ENCODE results near the gene ZNF530.
A peak's percentile ranks its signal among the peaks of the same experiment; 100 is the strongest.

ZNF530 gene

DNA sequence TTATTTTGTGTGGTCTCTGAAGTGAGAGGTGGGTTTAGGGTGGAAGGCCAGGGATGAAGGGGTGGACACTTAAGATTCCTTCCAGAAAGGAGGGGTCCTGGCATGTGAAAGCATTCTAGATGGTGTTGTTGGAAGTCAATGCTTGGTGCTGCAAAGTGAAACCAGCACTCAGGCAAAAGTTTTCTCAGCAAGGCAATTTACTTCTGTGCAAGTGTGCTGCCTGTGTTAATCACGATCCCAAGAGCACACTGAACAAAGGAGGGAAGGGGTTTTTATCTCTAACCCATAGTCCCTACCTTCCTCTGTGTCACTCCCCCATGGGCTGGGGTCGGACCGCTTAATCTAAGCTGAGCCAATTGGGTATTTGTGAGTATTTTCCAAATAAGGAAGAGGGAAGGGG, 15.7 kb downstream of the ZNF530 start:
- DNase-seq (ENCODE audit: low read depth): no peak

DNA sequence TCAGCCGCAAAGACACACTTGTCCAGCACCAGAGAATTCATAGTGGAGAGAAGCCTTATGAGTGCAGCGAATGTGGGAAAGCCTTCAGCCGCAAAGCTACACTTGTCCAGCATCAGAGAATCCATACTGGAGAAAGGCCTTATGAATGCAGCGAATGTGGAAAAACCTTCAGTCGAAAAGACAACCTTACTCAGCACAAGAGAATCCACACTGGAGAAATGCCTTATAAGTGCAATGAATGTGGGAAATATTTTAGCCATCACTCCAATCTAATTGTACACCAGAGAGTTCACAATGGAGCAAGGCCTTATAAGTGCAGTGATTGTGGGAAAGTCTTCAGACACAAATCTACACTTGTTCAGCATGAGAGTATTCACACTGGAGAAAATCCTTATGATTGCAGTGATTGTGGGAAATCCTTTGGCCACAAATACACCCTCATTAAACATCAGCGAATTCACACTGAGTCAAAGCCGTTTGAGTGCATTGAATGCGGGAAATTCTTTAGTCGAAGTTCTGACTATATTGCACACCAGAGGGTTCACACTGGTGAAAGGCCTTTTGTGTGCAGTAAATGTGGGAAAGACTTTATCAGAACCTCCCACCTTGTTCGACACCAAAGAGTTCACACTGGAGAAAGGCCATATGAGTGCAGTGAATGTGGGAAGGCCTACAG, 21.1 kb downstream of the ZNF530 start:
- DNase-seq (ENCODE audit: low read depth): no peak

DNA sequence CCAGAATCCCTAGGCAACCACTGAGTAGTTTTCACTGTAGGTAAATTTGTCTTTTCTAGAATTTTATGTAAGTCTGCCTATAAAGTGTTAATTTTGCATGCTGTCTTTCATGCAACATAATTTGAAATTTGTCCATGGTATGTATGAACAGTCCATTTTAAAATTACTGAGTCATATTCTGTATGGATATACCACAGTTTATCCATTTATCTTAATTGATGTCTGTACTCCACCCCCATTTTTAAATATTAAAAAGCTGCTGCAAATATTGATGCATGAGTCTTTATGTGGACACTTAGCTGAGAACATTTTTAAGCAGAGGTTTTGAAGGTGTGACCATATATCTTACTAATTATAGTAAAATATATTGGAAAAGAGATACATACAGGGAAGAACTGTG, 23.4 kb downstream of the ZNF530 start:
- DNase-seq (ENCODE audit: low read depth): no peak

DNA sequence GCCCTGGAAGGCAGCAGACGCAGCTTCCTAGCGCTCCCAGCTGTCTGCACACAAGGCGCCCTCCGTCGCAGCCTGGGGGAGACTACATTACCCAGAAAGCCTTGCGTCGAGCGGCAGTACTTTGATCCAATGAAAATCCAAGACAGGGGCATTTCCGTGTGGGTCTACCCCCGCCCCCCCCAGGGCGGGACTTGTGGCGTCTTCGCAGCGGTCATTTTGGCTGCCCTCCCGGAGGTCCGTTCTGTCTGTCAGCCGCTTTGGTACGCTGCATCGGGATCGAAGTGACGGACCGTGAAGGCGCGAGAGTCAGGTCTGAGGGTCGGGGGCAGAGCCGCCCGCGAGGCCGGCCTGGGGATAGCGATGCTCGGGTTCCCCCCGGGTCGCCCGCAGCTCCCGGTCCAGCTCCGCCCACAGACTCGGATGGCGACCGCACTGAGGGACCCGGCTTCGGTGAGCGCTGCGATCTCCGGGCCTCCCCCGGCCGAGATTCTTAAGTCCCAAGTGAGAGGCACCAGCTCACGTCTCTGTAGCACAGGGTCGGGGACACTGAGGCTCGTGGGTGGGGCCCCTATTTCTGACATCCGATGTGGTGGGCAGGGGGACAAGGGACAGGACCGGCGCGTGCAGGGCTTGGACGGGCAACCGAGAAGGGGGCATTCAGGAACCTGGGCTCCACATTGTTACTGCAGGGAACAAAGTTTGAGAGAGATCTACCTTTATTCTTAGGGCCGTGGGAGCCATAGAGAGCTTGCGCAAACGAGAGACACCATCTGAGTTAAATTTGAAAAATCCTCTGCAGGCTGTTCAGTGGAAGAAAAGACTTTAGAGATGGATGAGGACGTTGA, 33.5 kb downstream of the ZNF530 start, which contains the start of gene ZNF211:
TSS of gene ZNF211 (plus strand) at position 182 of the 845 bp plus-strand sequence. CDS start at position 361, 179 bp downstream.
- DNase-seq (ENCODE audit: low read depth): peak; percentile 80

DNA sequence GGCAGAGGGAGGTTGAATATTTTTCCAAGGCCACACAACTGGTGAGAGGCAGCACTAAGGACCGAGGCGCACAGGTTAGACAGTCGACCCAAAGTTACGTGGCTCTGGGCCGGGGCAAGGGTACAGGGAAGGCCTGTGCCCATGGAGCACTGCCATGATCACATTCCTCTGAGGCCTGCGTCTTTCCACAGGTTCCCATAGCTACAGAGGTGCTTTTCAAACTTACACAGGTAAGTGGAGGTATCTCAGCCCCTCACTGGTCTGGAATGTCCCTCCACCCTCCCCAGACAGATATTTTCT, 34.1 kb downstream of the ZNF530 start:
- no peak for DNase-seq (ENCODE audit: low read depth)

DNA sequence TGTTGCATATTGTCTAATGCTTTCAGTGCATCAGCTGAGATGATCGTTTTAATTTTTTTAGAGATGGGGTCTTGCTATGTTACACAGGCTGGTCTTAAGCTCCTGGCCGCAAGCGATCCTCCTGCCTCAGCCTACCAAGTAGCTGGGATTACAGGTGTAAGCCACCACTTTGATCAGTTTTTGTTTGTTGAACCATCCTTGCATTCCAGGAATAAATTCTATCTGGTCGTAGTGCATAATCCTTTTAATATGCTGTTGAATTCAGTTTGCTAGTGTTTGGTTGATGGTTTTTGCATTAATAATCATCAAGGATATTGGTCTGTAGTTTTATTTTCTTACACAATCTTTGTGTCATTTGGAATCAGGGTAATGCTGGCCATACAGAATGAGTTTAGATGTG, 37.7 kb downstream of the ZNF530 start:
- DNase-seq (ENCODE audit: low read depth): no peak

- no peak for DNase-seq (ENCODE audit: low read depth)
These were observed 42.1 kb downstream of the ZNF530 start for GRCh38 chr19:57641715-57642234.

DNA sequence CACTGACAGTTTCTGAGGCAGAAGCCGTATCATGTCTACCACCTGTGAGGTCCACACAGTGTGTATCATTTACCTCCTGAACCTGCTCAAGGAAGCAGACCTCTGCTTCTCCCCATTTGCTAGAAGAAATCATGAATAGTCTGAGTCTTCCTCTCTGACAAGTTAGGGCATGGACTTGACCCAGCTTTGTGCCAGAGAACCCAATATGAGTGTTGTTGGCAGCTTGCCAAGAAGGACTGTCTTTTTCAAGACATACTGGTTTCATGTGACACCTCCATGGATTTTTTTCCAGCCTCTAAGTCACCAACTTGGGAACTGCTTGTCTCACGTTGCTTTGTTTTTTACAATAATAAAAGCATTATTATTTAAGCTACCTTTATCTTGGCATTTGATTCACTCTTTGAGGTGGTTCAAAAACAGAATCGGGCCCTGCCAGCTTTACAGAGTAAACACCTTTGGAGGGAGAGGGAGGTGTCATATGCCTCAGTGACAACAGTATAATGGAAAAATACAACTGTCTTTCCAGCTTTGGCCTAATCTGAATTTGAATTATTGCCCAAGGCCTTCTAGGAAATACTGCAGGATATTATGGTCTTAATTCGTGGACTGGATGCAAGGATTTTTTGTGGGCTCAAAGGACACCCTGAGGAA, 42.8 kb downstream of the ZNF530 start:
- no peak for DNase-seq (ENCODE audit: low read depth)

- no peak for DNase-seq (ENCODE audit: low read depth)
These were observed 44.0 kb downstream of the ZNF530 start for GRCh38 chr19:57643734-57644133.

DNA sequence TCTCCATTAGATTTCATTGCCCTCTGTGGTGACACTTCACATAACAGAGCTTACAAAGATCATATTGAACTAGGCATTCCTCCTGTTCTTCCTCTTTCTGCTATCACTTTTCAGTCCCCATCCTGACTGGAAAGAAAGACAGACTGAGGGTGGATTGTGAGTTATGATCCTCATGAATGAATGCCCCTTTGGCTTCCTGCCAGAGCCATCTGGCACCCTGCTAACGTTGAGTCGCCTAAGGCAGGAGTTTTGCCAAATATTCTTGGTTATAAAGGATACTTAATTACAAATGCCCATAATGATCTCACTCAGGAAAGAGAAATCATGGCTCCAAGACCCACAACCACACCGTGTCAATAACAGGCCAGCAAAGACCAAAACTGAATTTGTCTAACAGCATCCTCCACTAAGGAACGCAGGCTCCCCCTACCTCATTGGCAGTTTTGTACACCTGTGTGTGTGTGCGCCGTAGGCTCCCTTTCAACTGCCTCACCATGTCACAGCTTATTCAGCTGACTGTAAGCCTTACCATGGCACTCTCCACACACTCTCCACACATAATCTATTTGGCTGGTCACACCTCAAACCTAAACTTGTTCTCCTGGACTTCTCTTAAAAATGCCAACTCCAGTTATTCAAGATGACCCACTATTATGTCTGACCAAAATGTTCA, 48.8 kb downstream of the ZNF530 start:
- no peak for DNase-seq (ENCODE audit: low read depth)

GRCh38 chr19:57651654-57651996, 51.9 kb downstream of the ZNF530 start:
- no peak for DNase-seq (ENCODE audit: low read depth)

- no peak for DNase-seq (ENCODE audit: low read depth)
These were observed 54.0 kb downstream of the ZNF530 start for GRCh38 chr19:57653689-57654088.

- DNase-seq (ENCODE audit: low read depth): no peak
These were observed 55.8 kb downstream of the ZNF530 start for GRCh38 chr19:57655443-57655842.

DNA sequence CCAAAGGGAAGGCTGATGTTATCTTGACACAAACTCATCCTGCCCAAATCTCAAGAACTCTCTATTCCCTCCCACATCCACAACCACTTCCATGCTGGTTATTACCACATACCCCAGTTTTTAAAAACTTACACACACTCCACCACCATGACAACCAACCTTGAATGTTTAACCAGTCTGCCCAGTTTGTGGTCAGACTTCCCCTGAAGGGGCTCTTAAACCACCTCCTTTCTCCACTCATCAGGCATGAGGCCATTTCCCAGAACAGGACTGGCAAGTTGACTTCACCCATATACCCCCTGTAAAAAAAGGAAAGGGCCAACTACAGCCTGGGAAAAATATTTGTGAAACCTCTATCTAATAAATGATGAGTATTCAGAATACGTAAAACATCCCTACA, 56.7 kb downstream of the ZNF530 start:
- DNase-seq (ENCODE audit: low read depth): no peak
